Measurements from ENCODE around the gene CENPC.
"Not testable (repeated sequence)": the region's sequence is repeated elsewhere in the genome, so short reads cannot be mapped to it uniquely, and the experiment has no call there.

CENPC gene

DNA sequence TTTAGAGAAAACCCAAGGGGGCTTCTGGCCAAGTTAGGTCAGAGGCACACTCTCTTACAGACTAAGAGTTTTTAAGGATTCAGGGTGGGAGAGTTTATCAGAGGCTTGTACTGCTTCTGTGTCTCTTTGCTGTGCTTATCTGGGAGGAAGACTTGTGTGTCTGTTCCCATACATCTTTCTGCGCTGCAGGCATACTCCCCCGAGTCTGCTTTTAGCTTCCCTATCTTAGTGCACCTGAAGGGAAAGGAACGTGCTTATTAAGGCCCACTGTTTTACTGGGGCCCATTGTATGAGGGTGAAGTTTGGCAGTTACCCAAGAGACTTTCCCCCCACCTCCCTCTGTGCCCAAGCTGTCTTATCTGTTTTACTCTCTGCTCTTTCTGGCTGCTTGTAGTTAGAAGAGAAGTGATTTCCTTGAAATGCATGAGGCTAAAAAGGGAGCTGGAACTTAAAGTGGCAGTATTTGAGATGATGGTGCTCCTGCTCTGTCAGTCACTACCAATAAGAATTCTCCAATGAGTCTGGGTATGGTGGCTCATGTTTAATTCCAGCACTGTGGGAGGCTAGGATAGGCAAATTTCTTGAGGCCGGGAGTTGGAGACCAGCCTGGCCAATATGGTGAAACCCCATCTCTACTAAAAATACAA, 7.0 kb upstream of the CENPC start:
- DNase-seq (ENCODE audit: low spot score), result not testable (repeated sequence)

DNA sequence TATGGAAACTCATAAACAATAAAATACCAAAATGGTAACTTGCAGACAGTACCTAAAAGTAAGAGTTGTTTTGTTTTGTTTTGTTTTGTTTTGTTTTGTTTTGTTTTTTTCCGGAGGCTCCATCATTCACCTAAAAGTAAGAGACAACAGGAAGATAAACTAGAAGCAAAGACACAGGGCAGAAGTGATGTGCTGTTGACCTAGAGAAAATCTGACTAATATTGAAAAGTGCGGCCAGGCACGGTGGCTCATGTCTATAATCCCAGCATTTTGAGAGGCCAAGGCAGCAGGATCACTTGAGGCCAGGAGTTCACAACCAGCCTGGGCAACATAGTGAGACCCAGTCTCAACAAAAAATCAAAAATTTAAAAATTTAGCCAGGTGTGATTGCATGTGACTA, 5.6 kb upstream of the CENPC start:
- no peak for DNase-seq (ENCODE audit: low spot score)

DNA sequence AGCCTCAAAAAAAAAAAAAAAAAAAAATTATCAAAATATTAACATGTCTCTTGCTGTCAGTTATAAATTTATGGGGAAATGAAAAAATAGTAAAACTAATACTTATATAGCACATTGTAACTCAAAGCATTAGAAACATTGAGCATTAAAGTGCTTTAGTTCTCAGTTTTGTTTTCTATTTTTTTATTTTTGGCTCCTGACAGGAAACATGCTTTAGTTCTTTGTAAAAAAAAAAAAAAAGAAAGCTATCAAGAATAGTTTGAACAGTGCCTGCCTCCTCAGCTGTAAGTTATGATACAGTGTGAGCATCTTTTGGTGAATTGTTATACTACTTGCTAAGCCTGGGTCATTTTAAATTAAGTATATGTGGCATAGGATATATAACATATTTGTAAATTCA, 5.1 kb upstream of the CENPC start:
- peak; percentile 37 for DNase-seq (ENCODE audit: low spot score)

DNA sequence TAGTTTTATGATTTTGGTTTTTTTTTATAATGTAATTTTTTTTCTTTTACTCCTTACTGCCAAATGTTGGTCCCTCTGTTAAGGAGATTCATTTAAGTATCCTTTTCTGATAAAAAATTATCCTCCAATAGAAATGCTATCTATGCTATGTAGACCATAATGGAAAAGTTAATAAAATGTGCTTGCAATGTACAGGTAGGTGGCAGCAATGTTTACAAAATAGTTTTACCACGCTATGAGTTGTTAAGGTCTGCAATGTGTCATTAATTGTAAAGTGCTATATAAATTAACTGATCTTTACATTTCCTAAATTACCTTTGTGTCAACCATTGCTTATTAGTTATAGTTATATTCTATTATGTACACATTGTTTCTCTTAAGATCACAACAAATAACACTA, 3.8 kb upstream of the CENPC start:
- peak; percentile 77 for DNase-seq (ENCODE audit: low spot score)

DNA sequence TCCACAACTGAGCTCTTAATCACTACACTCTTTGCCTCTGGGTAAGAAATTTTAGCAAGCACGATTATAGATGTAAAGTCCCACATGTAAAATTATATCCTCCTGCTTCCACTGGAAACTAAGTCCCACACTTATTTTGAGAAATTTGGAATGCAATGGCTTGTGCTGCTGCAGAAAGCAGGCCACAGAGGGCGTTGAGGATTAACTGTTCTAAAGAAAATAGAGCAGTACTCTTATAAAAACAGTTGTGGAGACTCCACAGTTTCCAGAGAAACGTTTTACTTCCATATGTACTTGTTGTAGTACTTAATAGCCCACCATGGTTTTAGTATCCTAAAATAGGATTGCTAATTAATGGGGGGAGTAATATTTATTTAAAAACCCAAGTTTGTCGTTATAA, 1.7 kb upstream of the CENPC start:
- DNase-seq (ENCODE audit: low spot score), result no peak

DNA sequence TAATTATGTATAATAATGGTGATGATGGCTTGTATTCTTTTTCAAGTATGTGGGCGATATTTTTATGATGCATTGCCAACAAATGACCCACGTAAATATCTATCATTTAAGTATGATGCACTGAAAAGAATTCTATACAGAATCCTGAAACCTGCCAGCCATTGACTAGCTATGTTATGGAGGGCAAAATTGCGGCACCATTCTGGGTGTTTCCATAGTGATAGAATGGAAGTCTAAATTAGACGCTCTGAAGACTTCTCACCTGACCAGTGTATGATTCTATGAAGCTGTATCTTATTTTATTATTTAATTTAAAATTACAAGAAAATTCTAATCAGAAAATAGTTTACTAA, 677 bp upstream of the CENPC start:
- no peak for DNase-seq (ENCODE audit: low spot score)

DNA sequence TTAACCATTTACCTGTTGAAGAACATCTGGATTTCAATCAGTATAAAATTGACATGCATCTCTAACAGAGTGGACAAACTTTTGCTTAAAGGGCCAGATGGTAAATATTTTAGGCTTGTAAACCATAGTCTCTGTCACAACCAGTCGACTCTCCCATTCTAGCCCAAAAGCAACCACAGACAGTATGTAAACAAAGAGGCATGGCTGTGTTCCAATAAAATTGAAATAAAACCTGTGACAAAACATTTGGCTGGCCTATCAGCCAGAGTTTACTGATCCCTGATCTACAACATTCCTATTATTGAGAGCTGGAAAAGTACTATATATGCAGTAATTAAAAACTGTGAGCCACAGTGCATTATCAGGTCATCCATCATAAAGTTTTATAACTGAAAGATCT, 3.2 kb downstream of the CENPC start:
- no peak for DNase-seq (ENCODE audit: low spot score)

DNA sequence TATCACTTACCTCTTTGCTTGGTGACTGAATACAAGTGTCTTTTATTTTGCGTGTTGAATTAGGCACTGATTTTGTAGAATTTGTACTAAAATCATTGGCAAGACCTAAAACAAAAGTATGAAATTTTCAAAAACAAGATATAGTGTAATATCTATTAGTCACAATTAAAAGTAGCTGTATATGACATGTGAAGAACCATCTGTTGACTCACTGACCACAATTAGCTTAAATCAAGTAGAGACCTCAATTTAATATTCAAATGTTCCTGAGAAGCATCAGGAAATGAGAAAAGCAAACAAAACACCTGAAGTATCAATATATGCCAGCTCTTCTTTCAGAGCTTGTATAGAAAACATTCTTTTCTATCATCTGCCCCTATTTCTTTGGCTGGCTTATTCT, 5.5 kb downstream of the CENPC start:
- DNase-seq (ENCODE audit: low spot score), result no peak

DNA sequence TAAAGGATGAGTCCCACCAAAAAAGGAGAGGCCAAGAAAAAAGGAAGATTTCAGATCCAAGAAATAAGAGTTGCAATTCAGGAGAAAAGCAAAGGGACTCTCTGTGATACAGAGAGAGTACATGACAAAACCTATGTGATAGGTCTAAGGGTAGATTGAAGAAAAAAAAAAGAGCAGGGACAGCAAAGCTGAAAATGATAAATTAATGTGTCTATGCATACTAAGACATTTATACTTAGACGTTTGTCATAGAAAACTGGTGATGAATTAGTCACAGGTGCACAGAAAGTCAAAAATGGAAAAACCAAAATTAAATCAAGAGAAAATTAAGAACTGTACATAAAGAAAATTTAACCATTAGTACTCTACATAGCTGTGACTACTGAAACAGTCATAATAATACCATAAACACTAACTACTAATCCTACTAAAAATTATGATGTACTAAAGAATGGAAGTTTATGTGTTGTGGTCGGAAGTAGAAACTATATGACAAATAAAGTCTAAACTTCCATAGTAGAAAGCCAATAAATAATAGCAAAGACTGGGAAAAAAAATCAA, 9.9 kb downstream of the CENPC start:
- DNase-seq (ENCODE audit: low spot score), result no peak

DNA sequence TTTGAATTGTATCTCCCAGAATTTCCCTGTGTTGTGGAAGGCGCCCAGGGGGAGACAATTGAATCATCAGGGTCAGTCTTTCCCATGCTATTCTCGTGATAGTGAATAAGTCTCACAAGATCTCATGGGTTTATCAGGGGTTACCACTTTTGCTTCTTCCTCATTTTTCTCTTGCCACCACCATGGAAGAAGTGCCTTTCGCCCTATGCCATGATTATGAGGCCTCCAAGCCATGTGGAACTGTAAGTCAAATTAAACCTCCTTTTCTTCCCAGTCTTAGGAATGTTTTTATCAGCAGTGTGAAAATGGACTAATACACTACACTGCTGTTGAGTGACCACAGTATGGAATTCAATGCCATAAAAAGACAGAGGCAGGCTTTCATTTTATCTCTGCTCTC, 12.2 kb downstream of the CENPC start:
- no peak for DNase-seq (ENCODE audit: low spot score)

DNA sequence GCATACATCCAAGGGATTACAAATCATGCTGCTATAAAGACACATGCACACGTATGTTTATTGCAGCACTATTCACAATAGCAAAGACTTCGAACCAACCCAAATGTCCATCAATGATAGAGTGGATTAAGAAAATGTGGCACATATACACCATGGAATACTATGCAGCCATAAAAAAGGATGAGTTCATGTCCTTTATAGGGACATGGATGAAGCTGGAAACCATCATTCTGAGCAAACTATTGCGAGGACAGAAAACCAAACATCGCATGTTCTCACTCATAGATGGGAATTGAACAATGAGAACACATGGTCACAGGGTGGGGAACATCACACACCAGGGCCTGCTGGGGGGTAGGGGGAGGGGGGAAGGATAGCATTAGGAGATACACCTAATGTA, 12.9 kb downstream of the CENPC start:
- not testable (repeated sequence) for DNase-seq (ENCODE audit: low spot score)

DNA sequence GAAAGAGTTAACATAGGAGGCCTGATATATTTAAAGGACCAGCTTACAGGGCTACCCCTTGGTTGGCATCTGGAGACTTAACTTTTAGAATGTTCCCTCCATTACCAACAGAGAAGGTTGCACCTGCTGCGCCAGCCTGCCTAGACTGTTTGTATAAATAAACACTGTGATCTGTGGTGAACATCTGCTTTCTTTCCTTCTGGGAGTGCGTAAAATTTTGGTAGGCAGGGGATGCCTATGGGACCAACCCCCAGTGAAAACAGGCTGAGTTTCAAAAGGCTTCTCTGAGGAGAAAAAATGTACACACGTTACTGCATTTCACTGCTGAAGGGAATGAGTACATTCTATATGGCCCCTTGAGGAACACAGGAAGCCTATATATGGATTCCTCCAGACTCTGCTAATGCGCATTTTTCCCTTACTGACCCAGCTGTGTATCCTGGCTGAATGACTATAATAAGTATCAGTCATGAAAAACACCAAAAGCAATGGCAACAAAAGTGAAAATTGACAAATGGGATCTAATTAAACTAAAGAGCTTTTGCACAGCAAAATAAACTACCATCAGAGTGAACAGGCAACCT, 13.8 kb downstream of the CENPC start:
- no peak for DNase-seq (ENCODE audit: low spot score)

DNA sequence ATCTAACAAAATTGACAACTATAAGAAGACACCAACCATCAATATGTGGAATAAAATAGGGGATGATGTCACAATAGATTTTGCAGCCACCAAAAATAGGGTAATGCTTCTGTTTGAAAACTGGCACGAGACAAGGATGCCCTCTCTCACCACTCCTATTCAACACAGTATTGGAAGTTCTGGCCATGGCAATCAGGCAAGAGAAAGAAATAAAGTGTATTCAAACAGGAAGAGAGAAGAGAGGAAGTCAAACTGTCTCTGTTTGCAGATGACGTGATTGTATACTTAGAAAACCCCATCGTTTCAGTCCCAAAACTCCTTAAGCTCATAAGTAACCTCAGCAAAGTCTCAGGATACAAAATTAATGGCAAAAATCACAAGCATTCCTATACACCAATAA, 21.2 kb downstream of the CENPC start:
- DNase-seq (ENCODE audit: low spot score), result not testable (repeated sequence)

DNA sequence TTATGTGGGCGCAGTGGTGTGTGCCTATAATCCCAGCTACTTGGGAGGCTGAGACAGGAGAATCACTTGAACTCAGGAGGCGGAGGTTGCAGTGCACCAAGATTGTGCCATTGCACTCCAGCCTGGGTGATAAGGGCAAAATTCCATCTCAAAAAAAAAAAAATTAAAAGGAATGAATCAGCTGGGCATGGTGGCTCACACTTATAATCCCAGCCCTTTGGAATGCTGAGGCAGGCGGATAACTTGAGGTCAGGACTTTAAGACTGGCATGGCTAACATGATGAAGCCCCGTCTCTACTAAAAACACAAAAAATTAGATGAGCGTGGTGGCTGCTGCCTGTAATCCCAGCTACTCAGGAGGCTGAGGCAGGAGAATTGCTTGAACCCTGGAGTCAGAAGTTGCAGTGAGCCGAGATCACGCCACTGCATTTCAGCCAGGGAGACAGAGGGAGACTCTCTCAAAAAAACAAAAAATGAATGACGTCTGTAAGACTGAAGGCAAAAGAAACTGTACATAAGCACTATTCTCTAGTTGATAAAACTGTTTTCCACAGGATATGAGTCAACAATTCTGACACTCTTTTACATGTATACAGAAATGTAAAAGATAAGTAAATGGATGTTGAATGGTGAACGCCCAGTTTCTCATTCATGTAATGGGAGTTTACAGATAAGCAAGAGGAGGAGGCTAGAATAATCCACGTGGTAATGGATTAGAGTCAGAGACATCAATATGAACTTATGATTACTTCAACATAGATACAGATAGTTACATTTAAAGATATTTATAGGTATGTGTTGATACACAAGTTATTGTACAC, 22.2 kb downstream of the CENPC start:
- no peak for DNase-seq (ENCODE audit: low spot score)

DNA sequence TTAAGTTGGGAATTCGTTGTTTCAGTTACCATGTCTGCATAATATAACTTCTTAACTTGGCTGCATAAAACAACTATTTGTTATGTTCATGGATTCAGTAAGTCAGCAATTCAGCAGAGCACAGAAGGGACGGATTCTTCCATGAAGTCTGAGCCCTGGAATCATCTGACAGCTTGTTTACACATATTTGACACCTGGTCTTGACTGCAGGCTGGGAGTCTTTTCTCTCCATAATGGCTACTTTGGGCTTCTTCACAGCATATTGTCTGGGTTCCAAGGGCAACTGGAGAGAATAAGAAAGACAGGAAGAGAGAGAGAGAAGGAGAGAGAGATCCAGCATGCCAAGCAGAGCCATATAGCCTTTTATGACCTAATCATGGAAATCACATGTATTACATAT, 23.1 kb downstream of the CENPC start:
- no peak for DNase-seq (ENCODE audit: low spot score)

DNA sequence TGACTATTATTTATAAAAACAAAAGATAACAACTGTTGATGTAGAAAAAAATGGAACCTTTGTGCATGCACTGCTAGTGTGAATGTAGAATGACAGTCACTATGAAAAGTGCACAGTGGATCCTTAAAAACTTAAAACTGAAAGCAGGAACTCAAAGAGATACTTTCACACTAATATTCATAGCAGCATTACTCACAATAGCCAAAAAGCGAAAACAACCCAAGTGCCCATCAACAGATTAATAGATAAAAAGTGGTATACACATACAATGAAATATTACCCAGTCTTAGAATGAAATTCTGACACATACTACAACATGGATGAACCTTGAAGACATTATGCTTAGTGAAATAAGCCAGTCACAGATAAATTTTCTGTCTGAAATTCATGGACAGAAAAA, 23.8 kb downstream of the CENPC start:
- no peak for DNase-seq (ENCODE audit: low spot score)

DNA sequence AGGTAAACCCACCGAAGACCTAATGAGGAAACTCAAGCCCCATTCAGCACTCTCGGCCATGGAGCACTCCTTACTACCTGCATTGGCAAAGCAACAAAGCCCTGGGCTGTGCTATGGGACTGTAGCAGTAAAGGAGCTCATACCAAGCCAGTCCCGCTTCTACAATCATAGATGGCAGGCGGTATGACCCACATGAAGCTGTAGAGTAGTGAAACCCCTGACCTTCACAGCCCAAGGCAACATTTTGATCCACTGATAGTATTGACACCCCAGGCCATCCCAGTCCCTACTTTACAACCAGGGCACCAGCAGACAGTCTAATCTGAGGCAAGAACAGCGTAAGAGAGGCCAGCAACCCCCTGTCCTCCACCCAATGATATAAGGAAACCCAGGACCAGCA, 25.2 kb downstream of the CENPC start:
- DNase-seq (ENCODE audit: low spot score), result no peak

DNA sequence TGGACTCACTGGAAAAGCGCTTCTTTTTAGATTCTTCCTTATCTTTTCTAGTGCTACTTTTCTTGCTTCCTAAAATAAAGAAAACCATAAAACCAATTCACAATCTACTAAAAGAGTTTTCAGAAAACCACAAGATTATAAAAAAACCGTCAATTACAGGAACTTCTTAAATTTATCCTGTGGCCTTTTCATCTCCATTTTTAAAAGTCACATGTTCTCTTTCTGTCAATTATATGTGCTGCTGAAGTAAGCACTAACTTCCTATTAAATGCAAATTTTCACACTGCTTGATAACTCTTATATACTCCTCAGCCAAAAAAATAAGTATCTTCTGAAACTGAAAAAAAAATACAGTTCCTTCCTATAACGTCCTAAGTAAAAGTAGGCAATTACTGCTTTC, 32.8 kb downstream of the CENPC start:
- DNase-seq (ENCODE audit: low spot score), result no peak

DNA sequence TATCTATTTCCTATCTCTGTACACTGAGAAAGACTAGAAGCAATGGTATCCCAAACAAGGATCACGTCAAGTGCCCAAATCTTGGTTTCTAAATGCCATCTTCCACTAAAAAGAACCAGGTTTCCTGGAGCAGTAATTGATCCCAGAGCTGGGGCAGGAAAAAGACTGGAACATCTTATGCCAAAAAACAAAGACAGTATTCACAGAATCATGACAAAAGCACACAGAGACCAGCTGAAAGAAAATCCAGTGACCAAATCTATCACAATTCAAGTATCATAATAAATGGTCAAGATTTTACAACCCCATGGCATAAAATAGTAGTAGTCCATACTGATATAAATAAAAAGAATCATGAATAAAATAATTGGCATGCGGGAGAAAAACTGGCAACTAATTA, 44.9 kb downstream of the CENPC start:
- no peak for DNase-seq (ENCODE audit: low spot score)

DNA sequence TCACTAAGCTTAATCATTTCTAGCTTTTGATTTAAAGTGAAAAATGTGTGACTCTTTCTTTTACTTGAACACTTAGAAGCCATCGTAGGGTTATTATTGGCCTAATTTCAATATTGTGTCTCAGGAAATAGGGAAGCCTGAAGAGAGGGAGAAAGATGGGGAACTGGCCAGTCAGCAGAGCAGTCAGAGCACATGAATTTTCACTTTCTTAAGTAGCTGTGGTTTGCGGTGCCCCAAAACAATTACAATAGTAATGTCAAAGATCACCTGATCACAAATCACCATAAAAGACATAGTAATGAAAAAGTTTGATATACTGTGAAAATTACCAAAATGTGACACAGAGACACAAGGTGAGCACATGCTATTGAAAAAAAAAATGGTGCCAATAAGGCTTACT, 45.5 kb downstream of the CENPC start:
- no peak for DNase-seq (ENCODE audit: low spot score)

DNA sequence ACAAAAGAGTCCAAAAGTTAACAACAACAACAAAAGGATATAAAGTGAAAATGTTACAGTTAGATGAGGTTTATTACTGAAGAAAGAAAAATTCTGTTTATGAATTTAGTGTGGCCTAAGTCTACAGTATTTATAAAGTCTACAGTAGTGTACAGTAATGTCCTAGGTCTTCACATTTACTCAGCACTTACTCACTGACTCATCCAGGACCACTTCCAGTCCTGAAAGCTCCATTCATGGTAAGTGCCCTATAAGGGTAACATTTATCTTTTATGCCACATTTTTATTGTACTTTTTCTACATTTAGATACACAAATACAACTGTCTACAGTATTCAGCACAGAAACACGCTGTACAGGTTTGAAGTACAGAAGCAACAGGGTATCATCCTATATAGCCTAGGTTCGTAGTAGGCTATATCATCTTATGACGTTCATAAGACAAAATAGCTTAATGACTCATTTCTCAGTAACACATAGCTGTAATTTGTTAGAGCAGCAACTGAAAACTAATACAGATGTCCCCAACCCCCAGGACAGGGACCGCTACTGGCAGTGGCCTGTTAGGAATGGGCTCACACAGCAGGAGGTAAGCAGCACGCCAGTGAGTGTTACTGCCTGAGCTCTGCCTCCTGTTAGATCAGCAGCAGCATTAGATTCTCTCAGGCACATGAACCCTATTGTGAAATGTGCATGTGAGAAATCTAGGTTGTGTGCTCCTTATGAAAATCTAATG, 61.3 kb downstream of the CENPC start:
- DNase-seq (ENCODE audit: low spot score), result no peak

DNA sequence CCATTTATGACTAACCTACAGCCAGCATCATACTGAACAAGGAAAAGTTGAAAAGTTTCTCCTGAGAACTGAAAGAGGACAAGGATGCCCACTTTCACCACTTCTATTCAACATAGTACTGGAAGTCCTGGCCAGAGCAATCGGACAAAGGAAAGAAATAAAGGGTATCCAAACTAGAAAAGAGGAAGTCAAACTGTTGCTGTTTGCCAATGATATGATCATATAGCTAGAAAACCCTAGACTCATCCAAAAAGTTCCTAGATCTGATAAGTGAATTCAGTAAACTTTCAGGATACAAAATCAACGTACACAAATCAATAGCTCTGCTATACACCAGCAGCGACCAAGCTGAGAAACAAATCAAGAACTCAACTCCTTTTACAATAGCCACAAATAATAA, 64.5 kb downstream of the CENPC start:
- DNase-seq (ENCODE audit: low spot score), result no peak

DNA sequence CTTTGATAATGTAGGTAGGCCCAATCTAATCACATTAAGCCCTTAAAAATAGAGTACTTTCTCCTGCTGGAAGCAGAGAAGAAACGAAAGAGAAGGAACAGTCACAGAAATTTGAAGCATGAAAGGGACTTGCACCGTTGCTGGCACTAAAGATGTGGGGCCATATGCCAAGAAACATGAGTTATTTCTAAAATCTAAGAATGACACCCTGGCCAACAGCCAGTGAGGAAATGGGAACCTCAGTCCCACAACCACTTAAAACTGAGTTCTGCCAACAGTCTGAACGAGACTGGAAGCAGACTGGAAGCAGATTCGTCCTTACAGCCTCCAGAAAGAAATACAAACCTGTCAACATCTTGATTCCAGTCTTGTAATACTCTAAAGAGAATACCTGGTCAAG, 70.1 kb downstream of the CENPC start:
- no peak for DNase-seq (ENCODE audit: low spot score)

Data from NAMALWA (cell line).